B cell (primary cell): ENCODE measurements around the gene DNAJC1. TPM values are rescaled to one million over a fixed set of nuclear protein-coding genes. Genes with fewer than 3 reads are reported as not detected.

Source experiments
- ATAC-seq: fragments of 200-7000 bp; cut with Tn5 transposase; one replicate; pipeline ENCODE4 v1.10.0; 2021; ENCODE audit warnings: low read depth, mild to moderate bottlenecking, moderate number of reproducible peaks, moderate library complexity
- CTCF ChIA-PET: fragments of 350-600 bp; sonication (Branson Sonifier 250); formaldehyde crosslinking; loops from one replicate; lab custom pipeline; 2021; ENCODE audit warnings: antibody characterized with exemption, inconsistent platforms; lab: Charles Lee
- POLR2A ChIA-PET: fragments of 350-600 bp; sonication (Branson Sonifier 250); formaldehyde crosslinking; loops from one replicate; lab custom pipeline; 2021; ENCODE audit warnings: antibody characterized with exemption; lab: Charles Lee
- DNase-seq: peaks from one replicate; pipeline ENCODE4 v3.0.0; 2013
- H2AFZ ChIP-seq: 2 replicates; pipeline ENCODE4 v1.6.1; 2012; ENCODE audit warnings: mild to moderate bottlenecking, low read depth, low read length; ENCODE audit not compliant: insufficient read depth, poor library complexity, severe bottlenecking
- H3K27ac ChIP-seq, 2 donors: 1 replicate in 1 of 2; 2 replicates in 1 of 2; pipeline ENCODE4 v1.5.1; 2012 to 2013; ENCODE audit warnings: low read length in 2 of 2, mild to moderate bottlenecking in 2 of 2, moderate library complexity in 1 of 2
- H3K27me3 ChIP-seq, 4 experiments: fragments of 200-600 bp in 1 of 4; sonication (generic) in 1 of 4; replicated peaks in 1 of 4; 1 replicate in 2 of 4; 2 replicates in 2 of 4; pipeline versions ENCODE4 v1.6.1 to v1.7.0; 2013 to 2016; ENCODE audit warnings: low read length in 3 of 4, mild to moderate bottlenecking in 2 of 4, mixed read lengths in 1 of 4, moderate library complexity in 1 of 4; ENCODE audit not compliant: insufficient read depth in 4 of 4, control insufficient read depth in 3 of 4; ENCODE audit errors: control extremely low read depth in 1 of 4
- H3K36me3 ChIP-seq, 2 experiments: replicated peaks in 1 of 2; 1 replicate in 1 of 2; 2 replicates in 1 of 2; pipeline versions ENCODE4 v1.6.1 to v1.7.1; 2013; ENCODE audit warnings: low read length in 1 of 2; ENCODE audit not compliant: insufficient read depth in 2 of 2, control insufficient read depth in 1 of 2; ENCODE audit errors: control extremely low read depth in 1 of 2, extremely low read depth in 1 of 2
- H3K4me1 ChIP-seq, 2 donors: fragments of 200-600 bp in 1 of 2; sonication (generic) in 1 of 2; 1 replicate in 1 of 2; 2 replicates in 1 of 2; pipeline versions ENCODE4 v1.5.1 to v1.6.1; 2013 to 2017; ENCODE audit warnings: low read length in 2 of 2; ENCODE audit not compliant: control insufficient read depth in 2 of 2, insufficient read depth in 2 of 2
- H3K4me2 ChIP-seq: replicated peaks from 2 replicates; pipeline ENCODE3; 2012; ENCODE audit warnings: mild to moderate bottlenecking, low read depth, low read length; ENCODE audit not compliant: poor library complexity, severe bottlenecking
- H3K4me3 ChIP-seq, 5 experiments: fragments of 200-600 bp in 1 of 5; sonication (generic) in 1 of 5; 1 replicate in 3 of 5; 2 replicates in 2 of 5; pipeline versions ENCODE4 v1.5.1 to v1.7.0; 2011 to 2016; ENCODE audit warnings: low read length in 4 of 5, mild to moderate bottlenecking in 4 of 5, low read depth in 2 of 5, control low read depth in 1 of 5, moderate library complexity in 1 of 5; ENCODE audit not compliant: insufficient read depth in 1 of 5; ENCODE audit errors: control extremely low read depth in 1 of 5, extremely low read depth in 1 of 5
- H3K79me2 ChIP-seq: fragments of 200-600 bp; sonication (generic); one replicate; pipeline ENCODE4 v1.6.0; 2016; ENCODE audit warnings: low read length; ENCODE audit not compliant: control insufficient read depth, insufficient read depth
- H3K9ac ChIP-seq: fragments of 200-600 bp; sonication (generic); 2 replicates; pipeline ENCODE4 v1.6.1; 2017; ENCODE audit warnings: mild to moderate bottlenecking, low read length, moderate library complexity
- H3K9me3 ChIP-seq, 3 donors: one replicate each; pipeline versions ENCODE4 v1.6.1 to v1.7.1; 2013; ENCODE audit warnings: low read length in 2 of 3; ENCODE audit not compliant: control insufficient read depth in 2 of 3, insufficient read depth in 1 of 3; ENCODE audit errors: control extremely low read depth in 1 of 3
- H4K20me1 ChIP-seq: 2 replicates; pipeline ENCODE4 v1.6.0; 2012; ENCODE audit warnings: mild to moderate bottlenecking, low read length; ENCODE audit not compliant: insufficient read depth, control insufficient read depth, poor library complexity, severe bottlenecking
- H3K27ac Mint-ChIP-seq: one replicate; pipeline ENCODE4 v1.8.0; 2021; ENCODE audit warnings: mixed read lengths
- H3K27me3 Mint-ChIP-seq: one replicate; pipeline ENCODE4 v1.8.0; 2021; ENCODE audit warnings: mixed read lengths
- H3K4me1 Mint-ChIP-seq: one replicate; pipeline ENCODE4 v1.8.0; 2021; ENCODE audit warnings: mixed read lengths
- H3K4me3 Mint-ChIP-seq: one replicate; pipeline ENCODE4 v1.8.0; 2021; ENCODE audit warnings: mixed read lengths
- H3K9me3 Mint-ChIP-seq: one replicate; pipeline ENCODE4 v1.8.0; 2022; ENCODE audit warnings: mixed read lengths; ENCODE audit not compliant: insufficient read depth
- EZH2 ChIP-seq: IDR thresholded peaks from 2 replicates; pipeline ENCODE4 v1.6.1; 2012; ENCODE audit warnings: borderline replicate concordance, low read depth, mild to moderate bottlenecking, moderate library complexity, low read length; ENCODE audit not compliant: insufficient read depth, poor library complexity, severe bottlenecking
- WGBS: methylation state at CpG from one replicate; pipeline ENCODE4 v1.1.5; 2013; ENCODE audit warnings: missing lambda C conversion rate; ENCODE audit not compliant: insufficient coverage; 5-methylcytosine and 5-hydroxymethylcytosine counted together
- intact Hi-C: fragments of 100-400 bp; cut with micrococcal nuclease; formaldehyde crosslinking; loops from one replicate; pipeline ENCODE4 v1.10.0; 2022
- polyA plus RNA-seq: library from polyadenylated mRNA; depleted of rRNA; stranded (reverse); fragments of >200 nt; gene quantifications from 2 replicates; pipeline ENCODE4 v1.2.3, GENCODE V29; 2012
- total RNA-seq, 2 donors: library from RNA; stranded (reverse); fragments of 120-200 nt in 1 of 2; gene quantifications; 1 replicate in 1 of 2; 2 replicates in 1 of 2; pipeline versions ENCODE4 v1.2.3 to v1.2.4, GENCODE V29; 2013 to 2022
- TF ChIP-seq, protein P1 (sequence below): fragments of 200-600 bp; IDR thresholded peaks from one replicate; pipeline ENCODE4 v1.8.0; 2022; ENCODE audit warnings: antibody characterized with exemption, mild to moderate bottlenecking

Gene DNAJC1
- total and polyA plus RNA-seq, 2 donors (not counting 1 experiment from before 2014, with no cell fraction given), result 9.4 to 15.4 TPM

- POLR2A ChIA-PET, result no interaction called here
- H3K4me3 Mint-ChIP-seq, result no peak overlapping the region
- CTCF ChIA-PET, result no interaction called here
- Histone ChIP-seq H3K36me3 (peaks cover 0 to 2% of the 10 kb centered on the region in 2 experiments), H3K9me3 (no peaks in the 10 kb centered on the region), H3K4me1 (no peaks in the 10 kb centered on the region), H3K4me2 (no peak overlapping the region), H3K27me3 (no peaks in the 10 kb centered on the region), H3K27ac (no peak overlapping the region), H3K4me3 (no peak overlapping the region), H3K9ac (no peak overlapping the region), H3K79me2 (peaks cover 3% of the 10 kb centered on the region), H2AFZ (no peak overlapping the region), H4K20me1 (no peaks in the 10 kb centered on the region)
- no peaks in the 10 kb centered on the region for H3K27me3 Mint-ChIP-seq
- DNase-seq (no peak), ATAC-seq (no peak)
- no peak for TF ChIP-seq EZH2
- TF ChIP-seq, protein P1, sequence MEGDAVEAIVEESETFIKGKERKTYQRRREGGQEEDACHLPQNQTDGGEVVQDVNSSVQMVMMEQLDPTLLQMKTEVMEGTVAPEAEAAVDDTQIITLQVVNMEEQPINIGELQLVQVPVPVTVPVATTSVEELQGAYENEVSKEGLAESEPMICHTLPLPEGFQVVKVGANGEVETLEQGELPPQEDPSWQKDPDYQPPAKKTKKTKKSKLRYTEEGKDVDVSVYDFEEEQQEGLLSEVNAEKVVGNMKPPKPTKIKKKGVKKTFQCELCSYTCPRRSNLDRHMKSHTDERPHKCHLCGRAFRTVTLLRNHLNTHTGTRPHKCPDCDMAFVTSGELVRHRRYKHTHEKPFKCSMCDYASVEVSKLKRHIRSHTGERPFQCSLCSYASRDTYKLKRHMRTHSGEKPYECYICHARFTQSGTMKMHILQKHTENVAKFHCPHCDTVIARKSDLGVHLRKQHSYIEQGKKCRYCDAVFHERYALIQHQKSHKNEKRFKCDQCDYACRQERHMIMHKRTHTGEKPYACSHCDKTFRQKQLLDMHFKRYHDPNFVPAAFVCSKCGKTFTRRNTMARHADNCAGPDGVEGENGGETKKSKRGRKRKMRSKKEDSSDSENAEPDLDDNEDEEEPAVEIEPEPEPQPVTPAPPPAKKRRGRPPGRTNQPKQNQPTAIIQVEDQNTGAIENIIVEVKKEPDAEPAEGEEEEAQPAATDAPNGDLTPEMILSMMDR, result no peak
- H3K9me3 Mint-ChIP-seq, result no peaks in the 10 kb centered on the region
- H3K27ac Mint-ChIP-seq, result no peak overlapping the region
- no peaks in the 10 kb centered on the region for H3K4me1 Mint-ChIP-seq
- intact Hi-C loops, result no loop called here
Measured at GRCh38 chr10:21926358-21926925, 77.1 kb downstream of the DNAJC1 start.

GRCh38 chr10:21925851-21926250 lies 77.7 kb downstream of the DNAJC1 start:
- no peak overlapping the region for H3K27ac Mint-ChIP-seq
- H3K4me1 Mint-ChIP-seq, result no peaks in the 10 kb centered on the region
- intact Hi-C loops, result no loop called here
- no peak for ATAC-seq
- 99% methylated on average over 6 of the region's 6 CpGs for WGBS
- POLR2A ChIA-PET, result no interaction called here
- H3K27me3 ChIP-seq, result no peaks in the 10 kb centered on the region
- H3K4me3 ChIP-seq, result no peak overlapping the region
- H3K4me3 Mint-ChIP-seq, result no peak overlapping the region
- no peaks in the 10 kb centered on the region for H4K20me1 ChIP-seq
- no peaks in the 10 kb centered on the region for H3K9me3 Mint-ChIP-seq
- H3K4me2 ChIP-seq, result no peak overlapping the region
- no peak overlapping the region for H3K9ac ChIP-seq
- TF ChIP-seq EZH2, result no peak
- TF ChIP-seq, protein P1, result no peak
- H3K36me3 ChIP-seq, result peaks cover 0 to 2% of the 10 kb centered on the region in 2 experiments
- no peaks in the 10 kb centered on the region for H3K4me1 ChIP-seq
- no peak overlapping the region for H3K27ac ChIP-seq
- H2AFZ ChIP-seq, result no peak overlapping the region
- no peaks in the 10 kb centered on the region for H3K27me3 Mint-ChIP-seq
- peaks cover 3% of the 10 kb centered on the region for H3K79me2 ChIP-seq
- no peak for DNase-seq
- no peaks in the 10 kb centered on the region for H3K9me3 ChIP-seq
- CTCF ChIA-PET, result no interaction called here
